Myocyte (in vitro differentiated cells): ENCODE data around the gene SLC25A13. TPM values are rescaled to one million over a fixed set of nuclear protein-coding genes. Genes with fewer than 3 reads are reported as not detected.
A peak's percentile ranks its signal among the peaks of the same experiment; 100 is the strongest.

Source experiments
- DNase-seq: peaks from one replicate; pipeline ENCODE4 v3.0.0-alpha.2; 2012; ENCODE audit warnings: low read depth
- total RNA-seq: library from RNA; depleted of rRNA; stranded (reverse); fragments of >200 nt; gene quantifications from 2 replicates; pipeline ENCODE4 v1.2.3, GENCODE V29; 2014

SLC25A13 gene
- total RNA-seq, 1 donor from 2014 or later: 25.5 TPM

DNA sequence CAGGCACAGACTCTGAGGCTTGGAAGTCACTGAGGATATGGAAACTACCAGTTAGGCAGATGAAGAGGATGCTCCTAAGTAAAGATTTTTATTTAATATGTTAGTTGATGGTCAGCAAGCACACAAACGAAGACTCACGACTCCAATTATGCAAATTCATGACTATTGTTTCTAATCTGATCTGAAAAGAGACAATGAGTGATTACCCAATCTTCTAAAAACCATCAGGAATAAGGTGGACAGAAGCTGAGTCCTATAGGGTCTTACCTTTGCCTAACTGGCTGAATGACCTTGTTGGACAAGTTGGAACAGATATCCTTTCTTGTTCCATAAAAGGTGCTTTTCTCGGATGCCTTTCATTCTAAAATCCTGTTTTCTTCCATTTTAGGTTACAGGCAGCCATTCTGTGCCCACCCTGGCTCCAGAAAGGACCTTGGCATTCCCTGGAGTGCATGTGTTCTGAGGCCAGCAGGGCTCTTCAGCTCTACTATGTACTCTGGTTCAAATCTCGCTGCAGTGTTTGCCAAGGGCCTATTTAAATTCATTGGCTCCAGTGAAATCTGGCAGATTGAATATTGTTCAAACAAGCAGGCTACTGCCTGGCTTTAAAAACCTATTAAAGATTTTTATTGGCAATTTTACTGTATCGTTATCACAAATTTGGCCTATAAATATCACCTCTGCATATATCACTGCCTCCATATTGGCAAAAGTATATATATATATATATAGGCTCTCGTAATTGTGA is 77.5 kb downstream of the SLC25A13 start:
- no peak for DNase-seq

DNA sequence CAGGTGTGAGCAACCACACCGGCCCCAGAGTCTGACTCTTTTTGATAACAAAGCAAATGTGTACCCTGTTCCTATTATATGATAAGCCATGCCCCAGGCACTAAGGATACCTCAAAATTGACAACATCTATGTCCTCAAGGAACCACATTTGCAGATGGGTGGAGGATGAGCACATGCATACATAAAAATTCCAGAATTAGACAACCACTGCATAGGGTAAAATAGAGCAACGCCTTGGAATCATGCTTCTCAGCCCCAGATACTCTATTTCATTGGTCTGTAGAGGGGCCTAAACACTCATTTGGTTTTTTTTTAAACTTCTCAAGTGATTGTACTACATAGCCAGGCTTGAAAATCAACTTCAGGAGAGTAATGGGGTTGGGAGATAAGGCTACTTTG is 78.7 kb downstream of the SLC25A13 start:
- DNase-seq: no peak

DNA sequence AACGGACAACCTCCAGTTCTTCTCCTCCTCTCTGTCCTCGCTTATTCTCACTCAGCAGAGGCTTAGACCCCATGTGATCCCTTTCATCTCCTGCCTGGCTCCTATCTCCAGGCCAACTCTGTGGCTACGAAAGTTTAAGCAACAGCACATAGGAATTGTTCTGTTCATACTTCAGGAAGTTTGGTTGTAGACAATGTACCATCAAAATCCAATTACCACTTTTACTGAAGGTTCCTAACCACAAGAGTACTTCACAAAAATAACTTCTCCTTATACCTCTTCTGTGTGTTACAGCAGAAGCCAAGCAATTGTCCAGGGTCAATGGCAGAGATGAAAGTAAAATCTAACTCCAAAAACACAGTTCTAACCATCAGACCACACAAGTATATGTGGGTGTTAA is 80.0 kb downstream of the SLC25A13 start:
- no peak for DNase-seq

DNA sequence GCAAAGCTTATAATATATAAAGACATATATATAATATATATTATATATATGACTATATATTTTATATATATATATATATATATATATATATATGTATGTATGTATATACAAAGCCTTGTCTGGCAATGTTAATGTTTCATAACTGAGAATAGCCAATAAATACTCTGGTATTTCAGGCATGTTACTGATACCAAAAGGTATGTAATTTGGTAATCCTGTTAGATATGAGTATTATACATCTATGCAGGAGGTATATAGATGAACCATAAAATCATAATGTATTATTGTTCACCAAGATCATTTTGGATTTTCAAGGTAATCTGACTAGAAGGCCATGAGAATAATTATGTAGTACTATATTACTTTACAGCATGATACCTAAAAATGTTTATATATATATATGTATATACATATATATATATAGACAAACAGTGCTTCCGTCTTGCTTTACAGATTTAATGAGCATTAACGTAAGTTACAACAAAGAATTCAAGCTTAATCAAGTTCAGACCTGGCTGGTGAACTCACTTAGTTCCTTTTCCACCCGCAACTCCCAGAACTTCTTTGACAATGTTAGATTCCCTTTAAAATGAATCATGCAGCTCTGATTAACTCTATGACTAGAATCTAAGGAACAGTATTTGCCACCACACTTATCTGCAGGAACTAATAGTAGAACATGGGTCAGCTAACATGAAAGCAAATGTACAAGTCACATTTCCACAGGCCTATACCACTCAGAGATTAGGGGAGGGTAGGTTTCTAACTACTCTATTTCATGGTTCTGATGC is 82.7 kb downstream of the SLC25A13 start:
- peak; percentile 45 for DNase-seq

DNA sequence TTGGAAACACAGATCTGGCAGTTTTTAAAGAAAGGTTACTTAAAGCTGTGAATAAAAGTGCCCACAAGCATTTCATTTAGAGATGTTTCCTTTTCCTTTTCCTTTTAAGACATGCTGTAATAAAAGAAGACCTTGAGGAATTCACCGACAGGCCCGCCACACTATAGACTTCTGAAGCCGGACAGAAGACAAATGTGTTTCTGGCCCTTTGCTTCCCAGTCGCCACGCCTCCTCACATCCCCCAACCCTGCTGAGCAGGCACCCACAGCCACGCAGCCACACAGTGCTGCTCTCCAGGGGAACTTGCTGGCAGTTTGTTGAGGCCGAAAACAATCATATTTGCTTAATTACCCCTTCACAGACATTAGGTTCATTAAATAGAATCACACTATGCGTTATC is 83.4 kb downstream of the SLC25A13 start:
- peak; percentile 29 for DNase-seq

DNA sequence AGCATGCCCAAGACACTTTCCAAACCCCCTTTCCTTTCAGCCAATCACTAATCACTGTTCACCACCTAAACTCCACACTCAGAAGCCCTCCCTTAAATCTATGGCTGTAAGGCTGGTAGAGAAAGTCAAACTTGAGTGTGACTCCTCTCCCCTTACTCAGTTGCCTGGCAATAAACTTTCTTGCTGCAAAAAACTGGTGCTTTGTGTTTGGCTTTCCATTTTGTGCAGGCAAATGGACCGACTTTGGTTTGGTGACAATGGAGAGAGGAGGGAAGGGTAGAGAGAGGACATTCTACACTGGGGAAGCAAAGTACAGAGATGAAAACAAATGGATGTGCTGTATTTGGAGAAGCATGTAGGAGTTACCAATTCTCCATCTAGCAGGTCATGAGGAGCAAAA is 84.9 kb downstream of the SLC25A13 start:
- DNase-seq: no peak

DNA sequence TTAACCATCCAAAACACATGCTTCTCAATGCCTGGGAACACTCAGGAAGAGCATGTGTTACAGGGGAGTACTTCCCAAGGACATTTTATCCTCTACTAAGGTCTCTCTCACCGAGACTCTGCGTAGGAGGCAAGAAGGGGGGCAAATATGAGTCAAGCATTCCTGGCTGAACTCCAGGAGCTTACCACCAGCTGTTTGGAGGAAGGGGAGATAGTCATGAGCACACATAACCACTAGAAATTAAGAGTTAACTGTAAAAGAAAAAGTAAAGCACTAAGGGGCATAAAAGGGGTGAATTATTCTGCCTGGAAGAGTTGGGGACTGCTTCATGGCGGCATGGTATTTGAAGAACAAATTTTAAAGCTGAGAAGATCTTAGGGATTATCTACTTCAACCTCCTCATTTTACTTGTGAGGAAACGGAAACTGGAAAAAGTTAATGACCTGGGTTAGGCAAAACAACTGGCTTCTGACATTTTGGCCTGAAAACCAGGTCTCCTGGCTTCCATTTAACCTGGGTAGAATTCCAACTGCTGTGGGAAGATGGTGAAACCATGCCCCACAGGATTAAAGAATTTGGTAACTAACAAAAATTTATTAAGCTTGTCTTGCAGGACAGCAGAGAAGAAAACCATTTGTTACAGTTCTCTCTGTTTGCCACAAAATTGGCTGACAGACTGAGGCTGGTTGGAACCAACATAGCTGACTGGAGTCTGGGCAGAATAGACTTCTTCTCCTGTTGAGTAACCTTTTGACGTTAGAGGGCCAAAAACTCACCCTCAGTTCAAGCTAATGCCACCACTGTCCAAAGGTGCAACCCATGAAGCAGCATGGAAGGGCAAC is 85.5 kb downstream of the SLC25A13 start:
- DNase-seq: peak; percentile 96

DNA sequence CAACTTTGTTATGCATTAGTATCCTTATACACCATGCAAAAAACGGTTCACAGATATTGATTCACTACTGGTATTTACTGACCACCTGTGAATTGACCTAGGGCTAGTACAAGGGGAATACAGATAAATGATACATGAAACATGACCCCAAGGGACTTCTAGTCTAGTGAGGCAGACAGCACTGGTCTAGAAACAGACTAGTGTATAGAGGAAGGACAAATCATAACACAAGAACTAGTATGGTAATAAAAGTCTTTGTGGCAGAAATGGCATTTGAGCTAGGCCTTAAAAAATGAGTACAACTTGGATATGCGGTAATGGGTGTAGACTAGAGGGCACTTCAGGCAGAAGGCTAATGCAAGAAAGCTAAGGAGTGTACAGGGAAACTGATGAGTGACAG is 86.6 kb downstream of the SLC25A13 start:
- peak; percentile 10 for DNase-seq

DNA sequence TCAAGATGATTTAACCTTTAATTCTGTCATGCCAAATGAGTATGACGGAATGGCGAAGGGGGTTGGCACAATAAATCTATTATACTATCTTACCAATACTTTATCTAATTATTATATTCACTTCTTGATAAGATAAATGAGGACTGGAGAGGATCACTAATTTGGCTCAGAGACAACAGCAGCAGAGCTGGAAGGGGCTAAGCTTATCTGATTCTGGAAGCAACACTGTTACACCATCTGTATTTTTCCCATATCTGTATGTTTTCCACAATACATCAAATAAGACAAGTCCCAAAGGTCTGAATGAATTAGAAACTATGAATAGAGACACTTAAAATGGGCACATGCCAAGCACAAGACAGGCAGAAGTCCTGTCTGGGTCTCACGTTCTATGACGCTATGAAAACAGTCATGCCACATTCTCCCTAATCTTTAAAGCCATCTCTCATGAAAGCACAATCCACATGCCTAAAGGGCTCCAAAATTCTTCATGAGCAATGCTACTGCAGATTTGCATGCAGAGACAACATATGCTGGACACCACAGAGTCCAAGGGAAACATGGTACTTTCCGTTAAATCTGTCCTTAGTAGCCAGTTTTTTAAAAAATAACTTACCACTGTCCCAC is 88.3 kb downstream of the SLC25A13 start:
- no peak for DNase-seq

DNA sequence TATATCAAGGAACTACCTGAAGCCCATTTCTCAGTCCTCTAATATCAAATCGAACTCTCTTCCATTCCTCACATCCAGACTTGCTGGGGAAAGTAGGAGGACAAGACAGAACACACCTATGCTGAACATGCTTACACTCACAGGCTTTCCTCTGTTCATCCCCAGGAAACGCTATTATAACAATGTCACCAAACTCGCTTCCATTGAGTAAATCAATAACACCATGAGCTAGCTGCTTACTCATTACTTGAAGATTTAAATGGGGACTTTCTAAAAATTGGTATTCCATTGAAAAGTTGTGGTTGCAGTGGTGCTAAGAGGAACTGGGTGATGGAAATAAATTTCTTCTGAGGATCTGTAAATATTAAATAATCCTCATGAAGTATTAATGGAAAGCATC is 88.8 kb downstream of the SLC25A13 start:
- no peak for DNase-seq

DNA sequence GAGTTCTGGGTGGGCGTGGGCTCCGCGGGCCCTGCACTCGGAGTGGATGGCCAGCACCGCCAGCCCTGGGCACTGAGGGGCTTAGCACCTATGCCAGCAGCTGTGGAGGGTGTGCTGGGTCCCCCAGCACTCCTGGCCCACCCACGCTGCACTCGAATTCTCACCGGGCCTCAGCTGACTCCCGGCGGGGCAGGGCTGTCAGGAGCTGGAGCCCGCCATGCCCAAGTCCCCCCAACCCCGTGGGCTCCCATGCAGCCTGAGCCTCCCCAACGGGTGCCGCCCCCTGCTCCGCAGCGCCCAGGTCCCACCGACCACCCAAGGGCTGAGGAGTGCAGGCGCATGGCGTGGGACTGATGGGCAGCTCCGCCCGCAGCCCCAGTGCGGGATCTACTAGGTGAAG is 93.1 kb downstream of the SLC25A13 start:
- no peak for DNase-seq

DNA sequence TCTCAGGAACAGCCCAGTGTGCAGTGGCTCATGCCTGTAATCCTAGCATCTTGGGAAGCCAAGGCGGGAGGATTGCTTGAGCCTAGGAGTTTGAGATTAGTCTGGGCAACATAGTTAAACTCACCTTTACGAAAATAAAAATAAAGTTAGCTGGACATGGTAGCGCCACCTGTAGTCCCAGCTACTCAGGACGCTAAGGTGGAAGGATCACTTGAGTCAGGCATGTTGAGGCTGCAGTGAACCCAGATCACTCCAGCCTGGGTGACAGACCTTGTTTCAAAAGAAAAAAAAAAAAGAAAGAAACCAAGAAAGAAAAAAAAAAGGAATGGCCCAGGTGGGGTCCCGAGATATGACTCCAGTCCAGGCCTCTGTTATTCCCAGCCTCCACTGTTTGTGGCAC is 96.6 kb downstream of the SLC25A13 start:
- no peak for DNase-seq

DNA sequence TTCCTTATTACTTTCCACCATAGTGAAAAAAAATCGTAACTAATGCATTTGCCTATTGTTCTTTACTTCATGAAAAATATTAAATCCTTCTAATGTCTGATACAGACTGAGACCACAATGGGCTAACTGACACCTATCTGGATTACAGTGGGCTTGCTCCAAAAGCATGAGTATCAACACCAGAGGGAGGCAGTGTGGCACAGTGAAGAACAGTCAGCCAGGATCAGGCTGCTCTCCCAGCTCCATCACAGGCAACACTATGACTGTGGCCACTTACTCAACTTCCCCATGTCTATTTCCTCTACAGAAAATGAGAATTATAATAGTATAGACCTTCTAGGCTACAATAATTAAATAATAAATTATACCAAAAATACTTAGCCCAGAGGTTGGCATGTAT is 97.2 kb downstream of the SLC25A13 start:
- DNase-seq: peak; percentile 7

DNA sequence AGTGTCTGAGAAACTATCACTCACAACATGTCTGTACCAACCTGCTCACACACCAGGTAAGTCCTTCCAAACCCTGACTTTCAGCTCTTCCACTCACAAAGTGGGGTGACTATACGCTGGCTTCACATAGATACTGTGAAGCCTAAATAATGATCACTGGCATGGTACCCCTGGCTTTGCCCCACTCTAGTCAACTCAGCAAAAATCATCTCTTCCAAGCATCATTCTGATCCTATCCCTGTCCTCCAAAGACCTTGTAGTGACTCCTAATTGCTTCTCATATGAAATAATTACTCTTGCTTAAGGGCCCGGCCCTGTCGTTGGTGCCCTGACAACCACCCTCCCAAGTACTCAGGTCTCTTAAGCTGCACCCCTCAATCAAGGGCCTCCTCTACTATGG is 97.8 kb downstream of the SLC25A13 start:
- DNase-seq: no peak

DNA sequence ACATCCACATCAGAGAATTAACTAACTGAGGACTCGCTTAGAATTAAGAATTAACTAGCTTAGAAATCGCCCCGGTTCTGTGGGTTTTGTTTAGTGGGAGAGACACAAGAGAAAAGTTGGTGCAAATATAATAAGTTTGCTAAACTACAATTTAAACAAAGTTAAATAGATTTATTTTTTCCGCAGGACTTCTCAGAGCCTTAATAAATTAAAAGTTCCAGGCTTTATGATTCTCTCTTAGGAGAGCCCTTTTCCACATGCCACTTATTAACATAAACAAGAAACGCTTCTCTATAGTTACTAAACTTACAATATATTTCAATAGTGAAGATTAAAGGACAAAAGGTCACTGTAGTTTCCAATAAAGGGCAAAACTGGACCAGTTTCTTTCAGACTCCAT is 100.0 kb downstream of the SLC25A13 start:
- DNase-seq: no peak

DNA sequence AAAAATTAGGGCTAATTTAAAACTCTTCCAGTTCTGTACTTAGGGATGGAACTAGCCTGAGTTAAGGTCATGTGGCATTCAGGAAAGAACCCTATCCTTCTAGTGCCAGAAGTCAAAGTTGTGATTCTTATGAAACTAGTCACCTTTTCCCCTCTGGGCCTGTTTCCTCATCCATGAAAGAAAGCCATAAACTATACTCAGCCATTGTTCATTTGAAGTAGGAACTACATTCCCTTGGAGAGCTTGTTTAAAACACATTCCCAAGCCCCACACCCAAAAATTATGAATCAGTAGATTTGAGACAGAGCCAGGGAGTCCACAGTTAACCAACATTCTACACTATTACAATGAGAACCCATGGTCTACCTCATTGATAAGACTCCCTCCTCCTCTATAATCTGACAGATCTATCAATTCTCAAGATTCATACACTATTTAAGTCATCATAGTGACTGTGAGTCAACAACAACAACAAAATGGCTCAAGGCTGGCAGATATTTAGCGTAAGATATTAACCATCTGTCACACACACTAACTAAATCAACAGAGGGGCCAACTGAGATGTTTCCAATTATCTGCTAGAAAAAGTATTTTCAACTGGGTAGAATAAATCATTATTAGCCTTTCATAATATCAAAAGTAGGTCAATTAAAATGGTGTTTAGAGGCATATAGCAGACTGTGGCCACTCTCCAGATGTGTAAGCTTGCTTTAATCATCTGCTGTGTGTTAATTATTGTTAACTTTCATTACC is 102.3 kb downstream of the SLC25A13 start:
- no peak for DNase-seq

DNA sequence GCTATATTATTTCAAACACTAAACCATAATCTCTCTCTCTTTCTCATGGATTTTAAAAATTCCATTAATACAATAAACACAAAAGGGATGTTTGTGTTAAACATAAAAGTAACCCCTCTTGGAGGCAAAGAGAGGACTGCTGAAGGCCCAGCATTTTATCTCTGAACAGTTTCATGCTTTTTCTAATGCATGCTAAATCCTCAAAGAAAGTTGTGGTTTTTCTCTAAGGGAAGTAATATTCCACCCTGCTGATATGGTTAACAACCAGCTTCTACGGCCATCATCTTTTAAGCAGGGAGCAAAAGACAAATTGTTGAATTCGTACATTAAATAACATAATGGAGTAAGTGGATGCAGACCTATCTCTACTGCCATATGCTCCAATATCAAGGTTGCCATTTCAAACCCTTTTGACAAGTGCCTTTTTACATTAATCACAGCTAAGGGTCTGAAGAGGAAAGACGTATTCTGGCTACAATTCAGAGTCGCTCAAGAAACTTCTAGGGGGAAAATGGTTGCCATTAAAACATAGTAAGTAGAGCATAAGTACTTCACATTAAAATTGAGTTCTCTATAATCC is 103.1 kb downstream of the SLC25A13 start:
- DNase-seq: no peak

DNA sequence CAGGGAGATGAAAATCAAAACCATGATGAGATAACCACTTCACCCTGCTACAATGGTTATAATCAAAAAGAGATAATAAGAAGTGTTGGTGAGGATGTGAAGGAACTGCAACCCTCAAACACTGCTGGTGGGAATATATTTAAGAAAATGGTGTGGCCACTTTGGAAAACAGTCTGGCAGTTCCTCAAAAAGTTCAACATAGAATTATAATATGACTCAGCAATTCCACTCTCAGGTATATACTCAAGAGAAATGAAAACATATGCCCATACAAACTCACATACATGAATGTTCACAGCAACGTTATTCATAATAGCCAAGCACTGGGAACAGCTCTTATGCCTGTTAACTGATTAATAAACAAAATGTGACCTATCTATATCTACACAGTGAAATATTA is 104.8 kb downstream of the SLC25A13 start:
- DNase-seq: no peak

DNA sequence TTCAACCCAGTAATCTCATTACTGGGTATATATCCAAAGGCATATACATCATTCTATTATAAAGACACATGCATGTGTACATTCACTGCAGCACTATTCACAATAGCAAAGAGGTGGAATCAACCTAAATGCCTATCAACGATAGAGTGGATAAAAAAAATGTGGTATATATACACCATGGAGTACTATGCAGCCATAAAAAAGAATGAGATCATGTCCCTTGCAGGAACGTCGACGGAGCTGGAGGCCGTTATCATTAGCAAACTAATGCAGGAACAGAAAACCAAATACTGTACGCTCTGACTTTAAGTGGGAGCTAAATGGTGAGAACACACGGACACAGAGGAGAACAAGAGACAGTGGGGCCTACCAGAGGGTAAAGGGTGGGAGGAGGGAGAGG is 105.5 kb downstream of the SLC25A13 start:
- no peak for DNase-seq

DNA sequence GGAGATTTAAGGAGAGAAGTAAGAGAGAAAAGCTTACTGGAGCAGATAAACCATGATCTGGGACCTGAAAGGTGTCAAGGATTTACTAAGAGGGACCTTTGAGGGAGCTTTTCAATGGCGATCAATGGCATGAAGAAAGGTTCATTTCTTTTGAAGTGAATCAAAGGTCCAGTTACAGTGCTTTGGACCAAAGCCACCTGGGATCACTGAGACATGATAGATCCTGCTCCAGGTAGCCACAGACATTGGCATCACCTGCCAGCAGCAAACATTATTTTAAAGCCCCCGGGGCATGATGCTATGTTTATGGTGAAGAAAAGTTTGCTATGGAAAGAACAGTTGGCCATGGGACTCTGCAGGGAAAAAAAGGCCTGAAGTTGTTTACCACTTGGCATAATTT is 109.4 kb downstream of the SLC25A13 start:
- DNase-seq: no peak
